ENCODE measurements around the gene HOXC4. TPM values are rescaled to one million over a fixed set of nuclear protein-coding genes. Genes with fewer than 3 reads are reported as not detected.

HOXC4 gene
- total and polyA plus RNA-seq, 12 donors = 0.03 to 0.22 (median 0.21) TPM; not detected in 8

DNA sequence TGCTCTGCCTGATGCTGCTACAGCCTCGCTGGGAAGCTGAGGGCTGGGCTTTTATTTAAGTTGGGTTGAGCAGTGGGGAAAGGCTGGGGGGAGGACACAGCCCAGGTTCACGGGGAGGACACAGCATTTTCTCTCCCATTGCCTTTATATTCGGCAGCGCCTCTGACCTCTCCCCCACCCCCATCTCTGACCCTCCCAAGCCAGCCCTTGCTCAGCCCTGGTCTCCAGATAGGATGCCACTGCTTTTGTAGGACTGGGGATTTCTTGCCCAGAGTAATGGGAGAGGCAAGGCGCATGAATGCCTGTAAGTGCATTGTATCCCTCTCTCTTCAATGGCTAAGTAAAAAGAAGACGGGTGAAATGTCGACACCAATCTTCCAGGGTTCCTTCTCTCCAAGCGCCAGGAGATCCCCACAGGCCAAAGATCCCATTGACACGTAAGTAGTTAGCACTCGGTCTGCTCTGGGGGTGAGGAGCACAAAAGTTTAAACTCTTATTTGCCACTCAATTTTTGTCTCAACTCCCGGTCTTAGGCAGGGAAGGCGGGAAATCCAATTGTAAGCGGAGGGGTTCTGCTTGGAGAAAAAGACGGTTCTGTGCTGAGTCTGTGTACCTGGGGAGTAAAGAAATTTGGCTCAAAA lies 4.6 kb downstream of the HOXC4 start:
- intact Hi-C loops (cut with DNase I) = no loop called here
- Histone ChIP-seq H3K4me1 (peaks cover 0 to 9% (median under 1%) of the 10 kb centered on the region in 9 donors), H3K4me3 (no peak overlapping the region), H3K27ac (no peak overlapping the region), H3K9me3 (no peaks in the 10 kb centered on the region), H3K36me3 (no peaks in the 10 kb centered on the region), H3K27me3 (peaks cover 13 to 98% (median 97%) of the 10 kb centered on the region in 7 donors)
- TF ChIP-seq, protein P1, sequence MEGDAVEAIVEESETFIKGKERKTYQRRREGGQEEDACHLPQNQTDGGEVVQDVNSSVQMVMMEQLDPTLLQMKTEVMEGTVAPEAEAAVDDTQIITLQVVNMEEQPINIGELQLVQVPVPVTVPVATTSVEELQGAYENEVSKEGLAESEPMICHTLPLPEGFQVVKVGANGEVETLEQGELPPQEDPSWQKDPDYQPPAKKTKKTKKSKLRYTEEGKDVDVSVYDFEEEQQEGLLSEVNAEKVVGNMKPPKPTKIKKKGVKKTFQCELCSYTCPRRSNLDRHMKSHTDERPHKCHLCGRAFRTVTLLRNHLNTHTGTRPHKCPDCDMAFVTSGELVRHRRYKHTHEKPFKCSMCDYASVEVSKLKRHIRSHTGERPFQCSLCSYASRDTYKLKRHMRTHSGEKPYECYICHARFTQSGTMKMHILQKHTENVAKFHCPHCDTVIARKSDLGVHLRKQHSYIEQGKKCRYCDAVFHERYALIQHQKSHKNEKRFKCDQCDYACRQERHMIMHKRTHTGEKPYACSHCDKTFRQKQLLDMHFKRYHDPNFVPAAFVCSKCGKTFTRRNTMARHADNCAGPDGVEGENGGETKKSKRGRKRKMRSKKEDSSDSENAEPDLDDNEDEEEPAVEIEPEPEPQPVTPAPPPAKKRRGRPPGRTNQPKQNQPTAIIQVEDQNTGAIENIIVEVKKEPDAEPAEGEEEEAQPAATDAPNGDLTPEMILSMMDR (IDR thresholded peaks at IDR 0.05) = no peak
- ATAC-seq (no peak), DNase-seq (no peak)
- 17 to 32% methylated on average over 14 of the region's 14 CpGs for WGBS, 2 donors

DNA sequence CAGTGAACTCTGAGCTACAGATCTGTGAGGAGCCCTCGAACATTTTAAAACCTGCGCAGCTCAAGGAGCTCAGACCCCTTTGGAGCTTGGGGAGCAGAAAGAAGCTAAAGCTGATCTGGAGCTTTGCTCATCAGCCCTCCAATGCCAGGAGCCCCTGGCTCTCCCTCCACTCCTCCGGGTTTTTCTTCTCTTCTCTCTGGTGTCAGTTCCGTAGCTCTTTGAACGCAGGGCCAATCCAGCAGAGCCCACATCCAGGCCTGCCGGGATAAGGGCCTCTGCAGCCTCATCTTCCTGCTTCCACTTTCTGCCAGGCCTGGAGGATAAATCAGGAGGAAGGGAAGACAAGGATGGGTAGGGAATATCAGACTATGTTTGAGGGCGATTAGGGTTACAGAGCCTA lies 6.0 kb downstream of the HOXC4 start:
- H3K27ac ChIP-seq = no peak overlapping the region
- no peak for ATAC-seq
- 13 to 24% methylated on average over 7 of the region's 7 CpGs for WGBS, 2 donors
- no peaks in the 10 kb centered on the region for H3K36me3 ChIP-seq
- H3K9me3 ChIP-seq = no peaks in the 10 kb centered on the region
- TF ChIP-seq, protein P1 (IDR thresholded peaks at IDR 0.05) = no peak
- no peak overlapping the region for H3K4me3 ChIP-seq
- peaks cover 3 to 98% (median 95%) of the 10 kb centered on the region in 7 donors for H3K27me3 ChIP-seq
- intact Hi-C loops (cut with DNase I) = no loop called here
- DNase-seq = no peak
- peaks cover 0 to 3% (median 0%) of the 10 kb centered on the region in 9 donors for H3K4me1 ChIP-seq

DNA sequence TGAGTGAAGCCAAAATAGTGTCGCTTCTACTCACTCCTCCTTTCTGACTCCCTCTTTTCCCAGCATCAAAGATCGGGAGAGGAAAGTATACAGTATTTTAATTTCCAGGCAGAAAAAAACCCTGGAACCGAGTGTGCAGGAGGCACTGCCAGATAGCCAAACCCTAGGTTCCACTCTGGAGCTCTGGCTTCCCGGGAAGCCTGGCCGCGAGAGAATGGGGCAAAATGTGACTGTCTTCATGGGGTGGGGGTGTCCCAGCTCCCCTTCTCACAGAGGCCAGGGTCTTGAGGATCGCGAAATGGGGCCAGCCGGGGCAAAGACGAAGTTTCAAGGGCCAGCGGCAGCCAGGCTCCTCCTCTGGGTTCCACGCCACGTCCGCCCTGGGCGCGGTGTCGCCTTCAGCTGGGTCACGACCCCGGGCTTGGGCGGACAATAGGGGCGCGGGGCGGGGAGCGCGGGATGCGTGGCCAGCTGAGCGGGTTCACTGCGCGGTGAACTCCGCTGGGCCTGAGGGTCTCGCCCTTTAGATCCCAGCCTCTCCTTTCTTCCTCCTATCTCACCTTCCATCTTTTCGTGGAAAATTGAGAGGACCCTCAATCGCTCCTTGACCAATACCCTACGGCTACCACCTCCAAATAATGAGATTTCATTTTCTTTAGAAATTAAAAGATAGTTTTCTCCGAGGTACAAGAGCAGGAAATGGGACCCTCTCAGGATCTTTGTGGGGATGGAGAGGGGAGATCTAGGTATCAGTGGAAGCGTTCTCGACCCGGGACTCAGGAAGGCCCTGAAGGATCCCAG lies 6.7 kb downstream of the HOXC4 start:
- Histone ChIP-seq H3K27me3 (peaks cover 0 to 98% (median 94%) of the 10 kb centered on the region in 7 donors), H3K36me3 (no peaks in the 10 kb centered on the region), H3K4me3 (no peak overlapping the region), H3K27ac (no peak overlapping the region), H3K4me1 (no peaks in the 10 kb centered on the region), H3K9me3 (no peaks in the 10 kb centered on the region)
- ATAC-seq (no peak), DNase-seq (no peak)
- intact Hi-C loops (cut with DNase I) = no loop called here
- 16% methylated on average over 38 of the region's 38 CpGs for WGBS, 2 donors
- TF ChIP-seq, protein P1 (IDR thresholded peaks at IDR 0.05) = no peak

DNA sequence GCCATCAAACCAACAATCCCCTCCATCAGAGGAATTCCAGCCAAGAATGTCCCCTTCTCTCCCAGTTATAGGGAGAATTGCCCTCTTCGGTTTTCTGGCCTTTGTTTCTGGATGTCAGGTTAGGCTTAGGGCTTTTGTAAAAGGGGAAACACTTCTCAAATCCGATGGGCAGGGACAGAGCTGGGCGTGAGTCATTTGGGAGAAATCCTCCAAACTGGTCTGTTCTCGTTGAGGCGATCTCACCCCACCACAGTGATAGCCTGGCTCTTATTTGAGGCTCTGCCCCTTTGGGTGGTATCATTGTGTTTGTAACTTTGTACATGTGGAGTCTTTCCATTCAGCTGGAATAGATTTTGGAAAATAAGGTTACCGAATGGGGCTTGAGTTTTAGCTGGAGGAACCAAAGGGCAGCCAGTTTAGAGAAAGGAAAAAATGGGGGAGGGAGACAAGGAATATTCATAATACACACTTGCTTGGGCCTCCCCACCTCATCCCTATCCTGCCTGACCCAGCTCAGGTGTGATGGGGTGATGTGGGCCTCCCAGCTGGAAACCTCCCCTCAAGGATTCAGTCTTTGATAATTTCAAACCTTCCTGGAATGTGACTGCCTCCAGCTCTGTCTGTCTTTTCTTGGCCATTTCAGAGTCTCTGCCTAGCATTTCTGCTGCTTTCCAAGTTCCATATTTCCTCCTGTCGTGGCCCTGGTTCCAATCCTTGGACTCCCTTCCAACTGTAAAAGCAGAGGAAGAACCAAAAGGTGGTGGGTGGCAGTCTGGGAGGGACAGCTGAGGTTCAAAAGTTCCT lies 7.5 kb downstream of the HOXC4 start:
- Histone ChIP-seq H3K9me3 (no peaks in the 10 kb centered on the region), H3K27me3 (peaks cover 0 to 98% (median 95%) of the 10 kb centered on the region in 7 donors), H3K36me3 (no peaks in the 10 kb centered on the region), H3K4me3 (no peak overlapping the region), H3K27ac (no peak overlapping the region), H3K4me1 (no peaks in the 10 kb centered on the region)
- TF ChIP-seq, protein P1 (IDR thresholded peaks at IDR 0.05) = no peak
- ATAC-seq = no peak
- DNase-seq = no peak
- intact Hi-C loops (cut with DNase I) = no loop called here
- WGBS, 2 donors = 21 to 30% methylated on average over 7 of the region's 7 CpGs
